Caco-2 (cell line): ENCODE measurements around the gene MRPL12. TPM values are rescaled to one million over a fixed set of nuclear protein-coding genes. Genes with fewer than 3 reads are reported as not detected.

Source experiments
- BruUV-seq: library from RNA; stranded (reverse); fragments of 400-500 nt; replicated peaks from 2 replicates; lab custom pipeline; 2021; lab: Mats Ljungman, UMichigan
- CTCF ChIA-PET: fragments of 300-600 bp; sonication (Branson Sonifier 250); formaldehyde crosslinking; loops from one replicate; lab custom pipeline; 2022; ENCODE audit warnings: antibody characterized with exemption; lab: Charles Lee
- POLR2A ChIA-PET: fragments of 300-600 bp; sonication (Branson Sonifier 250); formaldehyde crosslinking; loops from one replicate; lab custom pipeline; 2022; ENCODE audit warnings: antibody characterized with exemption; lab: Charles Lee
- DNase-seq, 2 experiments: peaks; one replicate each; pipeline versions ENCODE4 v3.0.0 to v3.0.0-alpha.2; 2020 to 2022
- H3K27me3 ChIP-seq: replicated peaks from 2 replicates; pipeline ENCODE4 v1.6.0; 2011; ENCODE audit warnings: low read length; ENCODE audit not compliant: control insufficient read depth, insufficient read depth
- H3K36me3 ChIP-seq: 2 replicates; pipeline ENCODE4 v1.5.1; 2011; ENCODE audit warnings: low read length; ENCODE audit not compliant: control insufficient read depth, insufficient read depth
- H3K4me1 ChIP-seq: fragments of 250-450 bp; sonication (Bioruptor Pico); 2 replicates; pipeline ENCODE4 v1.5.1; 2020; ENCODE audit warnings: mild to moderate bottlenecking
- H3K4me3 ChIP-seq: 2 replicates; pipeline ENCODE4 v1.5.1; 2011; ENCODE audit warnings: low read depth, mild to moderate bottlenecking, control low read depth, low read length
- H3K9me3 ChIP-seq: fragments of 250-450 bp; sonication (Bioruptor Pico); 2 replicates; pipeline ENCODE4 v1.5.1; 2020; ENCODE audit warnings: mild to moderate bottlenecking, moderate library complexity
- H3K27ac Mint-ChIP-seq: one replicate; pipeline ENCODE4 v1.8.0; 2022; ENCODE audit warnings: mixed read lengths; ENCODE audit not compliant: unreplicated experiment
- H3K27me3 Mint-ChIP-seq: one replicate; pipeline ENCODE4 v1.8.0; 2022; ENCODE audit warnings: mixed read lengths; ENCODE audit not compliant: insufficient read depth, unreplicated experiment
- H3K36me3 Mint-ChIP-seq: one replicate; pipeline ENCODE4 v1.8.0; 2022; ENCODE audit warnings: mild to moderate bottlenecking, mixed read lengths; ENCODE audit not compliant: insufficient read depth, unreplicated experiment
- H3K4me1 Mint-ChIP-seq: one replicate; pipeline ENCODE4 v1.8.0; 2022; ENCODE audit warnings: low read depth, mixed read lengths; ENCODE audit not compliant: unreplicated experiment
- H3K4me3 Mint-ChIP-seq: one replicate; pipeline ENCODE4 v1.8.0; 2022; ENCODE audit warnings: mild to moderate bottlenecking, moderate library complexity, mixed read lengths; ENCODE audit not compliant: unreplicated experiment
- H3K9me3 Mint-ChIP-seq: one replicate; pipeline ENCODE4 v1.8.0; 2022; ENCODE audit warnings: mixed read lengths; ENCODE audit not compliant: unreplicated experiment
- intact Hi-C: fragments of 100-400 bp; cut with micrococcal nuclease; formaldehyde crosslinking; loops from one replicate; pipeline ENCODE4 v1.10.0; 2022; ENCODE audit not compliant: unreplicated experiment
- total RNA-seq: library from RNA; stranded (reverse); gene quantifications from 2 replicates; pipeline ENCODE4 v1.2.3, GENCODE V29; 2022
- TF ChIP-seq, protein P1 (sequence below), 2 experiments: fragments of 200-600 bp in 1 of 2; IDR thresholded peaks; 1 replicate in 1 of 2; 2 replicates in 1 of 2; pipeline versions ENCODE4 v1.5.1 to v1.8.0; 2011 to 2022; ENCODE audit warnings: antibody characterized with exemption in 1 of 2, control low read depth in 1 of 2, inconsistent platforms in 1 of 2, low read depth in 1 of 2, low read length in 1 of 2, mild to moderate bottlenecking in 1 of 2, moderate library complexity in 1 of 2; ENCODE audit not compliant: insufficient read depth in 1 of 2, severe bottlenecking in 1 of 2, unreplicated experiment in 1 of 2

Gene MRPL12
- total RNA-seq, 1 experiment from 2014 or later, result 164 TPM

DNA sequence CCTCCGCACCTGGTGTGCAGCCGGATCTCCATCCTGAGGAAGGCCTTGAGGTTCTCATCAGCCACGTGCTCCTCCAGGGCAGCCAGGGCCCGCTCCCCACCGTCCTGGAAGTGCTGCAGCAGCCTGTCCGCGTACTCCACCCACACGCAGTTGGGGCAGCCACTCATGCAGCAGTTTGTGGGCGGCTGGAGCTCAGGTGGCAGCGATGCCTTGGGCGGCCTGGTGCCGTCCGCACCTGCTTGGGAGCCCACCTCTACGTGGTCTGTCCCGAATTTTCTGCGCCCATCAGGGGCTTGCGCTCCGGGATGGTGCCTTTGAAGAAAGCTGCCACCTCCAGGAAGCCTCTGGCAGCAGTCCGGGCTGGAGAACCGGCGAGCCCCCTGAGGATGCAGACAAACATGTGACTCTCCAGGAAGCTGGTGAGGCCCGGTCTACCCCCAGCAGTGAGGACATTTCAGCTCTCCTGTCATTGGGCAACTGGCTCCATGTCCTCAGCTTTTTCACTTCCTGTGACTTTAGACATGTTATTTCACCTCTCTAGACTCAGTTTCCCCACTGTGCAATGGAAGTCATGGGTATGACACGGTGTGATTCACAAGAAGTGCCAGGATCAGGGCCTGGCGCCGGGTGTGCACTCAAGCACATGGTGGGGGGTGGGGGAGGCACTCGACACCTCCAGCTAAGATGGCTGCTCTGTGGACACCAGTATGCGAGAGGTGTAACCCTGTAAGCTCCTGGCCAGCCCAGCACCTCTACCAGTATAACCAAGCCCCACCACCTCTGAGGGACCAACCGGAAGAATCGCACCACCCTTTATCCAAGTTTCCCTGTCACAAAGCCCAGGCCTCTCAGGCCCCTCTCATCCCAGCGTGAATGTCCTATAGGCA, 37.7 kb upstream of the MRPL12 start:
- H3K4me3 ChIP-seq, result peak overlapping the region; percentile 96
- H3K27ac Mint-ChIP-seq, result peak overlapping the region; percentile 86
- peak; percentile 55 to 65 for DNase-seq
- TF ChIP-seq, protein P1, sequence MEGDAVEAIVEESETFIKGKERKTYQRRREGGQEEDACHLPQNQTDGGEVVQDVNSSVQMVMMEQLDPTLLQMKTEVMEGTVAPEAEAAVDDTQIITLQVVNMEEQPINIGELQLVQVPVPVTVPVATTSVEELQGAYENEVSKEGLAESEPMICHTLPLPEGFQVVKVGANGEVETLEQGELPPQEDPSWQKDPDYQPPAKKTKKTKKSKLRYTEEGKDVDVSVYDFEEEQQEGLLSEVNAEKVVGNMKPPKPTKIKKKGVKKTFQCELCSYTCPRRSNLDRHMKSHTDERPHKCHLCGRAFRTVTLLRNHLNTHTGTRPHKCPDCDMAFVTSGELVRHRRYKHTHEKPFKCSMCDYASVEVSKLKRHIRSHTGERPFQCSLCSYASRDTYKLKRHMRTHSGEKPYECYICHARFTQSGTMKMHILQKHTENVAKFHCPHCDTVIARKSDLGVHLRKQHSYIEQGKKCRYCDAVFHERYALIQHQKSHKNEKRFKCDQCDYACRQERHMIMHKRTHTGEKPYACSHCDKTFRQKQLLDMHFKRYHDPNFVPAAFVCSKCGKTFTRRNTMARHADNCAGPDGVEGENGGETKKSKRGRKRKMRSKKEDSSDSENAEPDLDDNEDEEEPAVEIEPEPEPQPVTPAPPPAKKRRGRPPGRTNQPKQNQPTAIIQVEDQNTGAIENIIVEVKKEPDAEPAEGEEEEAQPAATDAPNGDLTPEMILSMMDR (IDR thresholded peaks at IDR 0.05; ENCODE audit: insufficient read depth in 1 of 2, low read depth in 1 of 2, low read length in 1 of 2, severe bottlenecking in 1 of 2, unreplicated experiment in 1 of 2), result no peak
- ChIA-PET CTCF (no interaction called here), POLR2A (interaction anchor here (1.0 kb wide), 1 partner anchor 37 kb away, joined by 4 read pairs; the partner anchor contains the start of gene MRPL12)
- no peaks in the 10 kb centered on the region for H3K9me3 Mint-ChIP-seq
- H3K9me3 ChIP-seq, result no peaks in the 10 kb centered on the region
- peaks cover 24% of the 10 kb centered on the region for H3K4me1 Mint-ChIP-seq
- no TSS peak for BruUV-seq
- no peaks in the 10 kb centered on the region for H3K27me3 ChIP-seq
- peaks cover 46% of the 10 kb centered on the region for H3K36me3 Mint-ChIP-seq
- H3K36me3 ChIP-seq, result peaks cover 6% of the 10 kb centered on the region; the same call in 1 of the 2 replicates
- intact Hi-C loops, result no loop called here
- peaks cover 14% of the 10 kb centered on the region for H3K4me1 ChIP-seq
- H3K27me3 Mint-ChIP-seq, result no peaks in the 10 kb centered on the region
- H3K4me3 Mint-ChIP-seq, result peak overlapping the region; percentile 90

DNA sequence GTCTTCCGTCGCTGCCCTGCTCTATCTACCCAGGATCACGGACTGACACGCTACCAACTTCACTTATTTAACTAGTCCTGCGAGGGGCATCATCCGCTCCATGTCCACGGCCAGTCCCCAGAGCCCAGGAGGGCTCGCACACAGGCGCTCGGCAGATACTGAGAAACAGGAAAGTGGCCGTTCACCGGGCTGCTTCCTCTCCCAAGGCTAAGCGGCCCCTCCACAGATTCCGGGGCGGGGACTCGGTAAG, 37.1 kb upstream of the MRPL12 start:
- Mint-ChIP-seq H3K4me3 (peak overlapping the region; percentile 90), H3K27ac (peak overlapping the region; percentile 86), H3K36me3 (peaks cover 50% of the 10 kb centered on the region), H3K27me3 (no peaks in the 10 kb centered on the region), H3K9me3 (no peaks in the 10 kb centered on the region), H3K4me1 (peaks cover 24% of the 10 kb centered on the region)
- Histone ChIP-seq H3K27me3 (no peaks in the 10 kb centered on the region), H3K36me3 (peaks cover 6% of the 10 kb centered on the region; the same call in 1 of the 2 replicates), H3K4me3 (peak overlapping the region; percentile 96), H3K9me3 (no peaks in the 10 kb centered on the region), H3K4me1 (peaks cover 14% of the 10 kb centered on the region)
- intact Hi-C loops, result no loop called here
- DNase-seq, result no peak
- POLR2A ChIA-PET, result interaction anchor here (0.9 to 1.0 kb wide), 2 partner anchors 18 to 37 kb away, joined by 4 to 6 read pairs; partner anchors contain the start of genes ARL16, HGS and MRPL12
- CTCF ChIA-PET, result no interaction called here
- TF ChIP-seq, protein P1 (IDR thresholded peaks at IDR 0.05; ENCODE audit: insufficient read depth in 1 of 2, low read depth in 1 of 2, low read length in 1 of 2, severe bottlenecking in 1 of 2, unreplicated experiment in 1 of 2), result no peak
- BruUV-seq, result TSS peak; percentile 81

DNA sequence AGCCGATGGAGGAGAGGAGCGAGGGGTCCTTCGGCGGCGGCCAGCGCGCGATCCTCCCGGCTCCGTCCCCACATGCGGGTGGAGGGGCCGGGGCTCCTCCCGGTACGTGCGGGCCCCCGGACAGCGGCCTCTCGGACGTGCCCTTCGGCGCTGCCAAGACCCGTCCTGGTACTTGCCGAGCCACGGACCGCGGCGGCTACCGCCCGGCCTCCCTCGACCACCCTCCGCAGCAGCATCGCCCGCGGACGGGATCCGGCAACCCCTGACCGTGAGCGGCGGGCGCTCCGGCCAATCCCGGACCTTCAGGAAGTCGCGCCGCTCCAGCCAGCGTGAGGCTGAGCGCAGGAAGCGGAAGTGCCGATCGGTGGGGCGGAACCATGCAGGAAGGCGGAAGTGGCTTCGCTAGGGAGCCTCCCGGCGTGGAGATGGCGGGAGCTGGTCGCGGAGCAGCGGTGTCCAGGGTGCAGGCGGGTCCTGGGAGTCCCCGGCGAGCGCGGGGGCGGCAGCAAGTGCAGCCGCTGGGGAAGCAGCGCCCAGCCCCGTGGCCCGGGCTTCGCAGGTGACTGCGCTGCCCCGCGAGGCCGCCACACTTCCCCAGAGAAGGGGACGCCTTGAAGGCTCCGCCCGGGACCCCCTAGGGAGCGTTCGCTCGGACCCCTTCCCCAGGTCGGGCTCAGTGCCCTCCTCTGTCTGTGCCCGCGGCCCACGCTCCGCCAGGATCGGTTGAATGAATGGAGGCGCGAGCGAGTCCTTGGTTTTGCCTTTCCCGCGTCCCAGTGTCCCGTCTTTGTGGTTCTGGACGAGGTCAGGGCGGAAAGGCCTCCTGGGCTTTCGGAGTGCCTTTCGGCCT, 36.6 kb upstream of the MRPL12 start, which contains the start of the genes CCDC137 and OXLD1:
Gene CCDC137 (plus strand): TSS at position 396 of the 850 bp plus-strand sequence. CDS start 30 bp downstream, at position 426.
Gene OXLD1 (minus strand): TSS at position 264 of the 850 bp plus-strand sequence. CDS start 28 bp downstream, at position 236.
- peaks cover 24% of the 10 kb centered on the region for H3K4me1 Mint-ChIP-seq
- no peaks in the 10 kb centered on the region for H3K9me3 ChIP-seq

More for the DNA sequence above, 36.6 kb upstream of the MRPL12 start, which contains the start of the genes CCDC137 and OXLD1:
- Mint-ChIP-seq H3K9me3 (no peaks in the 10 kb centered on the region), H3K27me3 (no peaks in the 10 kb centered on the region), H3K36me3 (peaks cover 56% of the 10 kb centered on the region), H3K27ac (peak within 1 kb of the TSS; percentile 86), H3K4me3 (peak within 1 kb of the TSS; percentile 90)
- intact Hi-C loops, result no loop called here
- BruUV-seq, result no TSS peak
- peak; percentile 97 to 98 for DNase-seq
- POLR2A ChIA-PET, result interaction anchor here (0.6 to 0.9 kb wide), 3 partner anchors 11 to 360 kb away, joined by 3 to 6 read pairs (median 4); partner anchors contain the start of genes ARL16 and HGS
- TF ChIP-seq, protein P1 (IDR thresholded peaks at IDR 0.05; ENCODE audit: insufficient read depth in 1 of 2, low read depth in 1 of 2, low read length in 1 of 2, severe bottlenecking in 1 of 2, unreplicated experiment in 1 of 2), result no peak
- CTCF ChIA-PET, result no interaction called here
- H3K27me3 ChIP-seq, result no peaks in the 10 kb centered on the region
- peak within 1 kb of the TSS; percentile 96 for H3K4me3 ChIP-seq
- H3K36me3 ChIP-seq, result peaks cover 6% of the 10 kb centered on the region; the same call in 1 of the 2 replicates
- peaks cover 14% of the 10 kb centered on the region for H3K4me1 ChIP-seq
